NB4 (cell line): ENCODE measurements around the gene C12orf42.

Experiments
- DNase-seq: peaks from one replicate; pipeline ENCODE4 v3.0.0; 2010; ENCODE audit warnings: low read depth
- H3K4me3 ChIP-seq: one replicate; pipeline ENCODE4 v1.5.1; 2011; ENCODE audit warnings: mild to moderate bottlenecking, low read depth, low read length, moderate library complexity
- CTCF ChIP-seq: IDR thresholded peaks from one replicate; pipeline ENCODE4 v1.5.1; 2012; ENCODE audit warnings: low read depth, low read length
- MYC ChIP-seq: IDR thresholded peaks from 2 replicates; pipeline ENCODE4 v1.6.1; 2011; ENCODE audit warnings: low read depth, low read length
- POLR2A ChIP-seq: IDR thresholded peaks from 2 replicates; pipeline ENCODE4 v1.6.1; 2011; ENCODE audit warnings: mild to moderate bottlenecking; ENCODE audit not compliant: insufficient read length; ENCODE audit errors: extremely low read depth
- TF ChIP-seq, protein P1 (sequence below): IDR thresholded peaks from 2 replicates; pipeline ENCODE4 v1.6.1; 2011; ENCODE audit warnings: low read depth, low read length

The C12orf42 gene

GRCh38 chr12:103373088-103373523 lies 122.7 kb downstream of the C12orf42 start:
- H3K4me3 ChIP-seq, result no peak overlapping the region
- no peak for TF ChIP-seq MYC
- no peak for TF ChIP-seq POLR2A
- TF ChIP-seq, protein P1, sequence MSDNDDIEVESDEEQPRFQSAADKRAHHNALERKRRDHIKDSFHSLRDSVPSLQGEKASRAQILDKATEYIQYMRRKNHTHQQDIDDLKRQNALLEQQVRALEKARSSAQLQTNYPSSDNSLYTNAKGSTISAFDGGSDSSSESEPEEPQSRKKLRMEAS, result no peak
- TF ChIP-seq CTCF, result no peak
- no peak for DNase-seq

DNA sequence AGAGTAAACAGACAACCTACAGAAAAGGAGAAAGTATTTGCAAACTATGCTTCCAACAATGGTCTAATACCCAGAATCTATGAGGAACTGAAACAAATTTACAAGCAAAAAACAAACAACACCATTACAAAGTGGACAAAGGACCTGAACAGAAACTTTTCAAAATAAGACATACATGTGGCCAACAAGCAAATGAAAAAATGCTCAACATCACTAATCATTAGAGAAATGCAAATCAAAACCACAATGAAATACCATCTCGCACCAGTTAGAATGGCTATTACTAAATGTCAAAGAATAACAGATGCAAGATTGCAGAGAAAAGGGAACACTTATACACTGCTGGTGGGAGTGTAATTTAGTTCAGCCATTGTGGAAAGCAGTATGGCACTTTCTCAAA lies 125.8 kb downstream of the C12orf42 start:
- TF ChIP-seq MYC, result no peak
- TF ChIP-seq CTCF, result no peak
- TF ChIP-seq POLR2A, result no peak
- TF ChIP-seq, protein P1, result no peak
- DNase-seq, result no peak
- H3K4me3 ChIP-seq, result no peak overlapping the region

- no peak for DNase-seq
- TF ChIP-seq, protein P1, result no peak
- TF ChIP-seq CTCF (no peak), POLR2A (no peak), MYC (no peak)
These were observed 127.6 kb downstream of the C12orf42 start for GRCh38 chr12:103368167-103368566.

GRCh38 chr12:103354403-103354802 lies 141.4 kb downstream of the C12orf42 start:
- no peak overlapping the region for H3K4me3 ChIP-seq
- TF ChIP-seq, protein P1, result no peak
- TF ChIP-seq MYC, result no peak
- no peak for TF ChIP-seq POLR2A
- TF ChIP-seq CTCF, result no peak
- no peak for DNase-seq

More at GRCh38 chr12:103368167-103368566, 127.6 kb downstream of the C12orf42 start:
- no peak overlapping the region for H3K4me3 ChIP-seq

DNA sequence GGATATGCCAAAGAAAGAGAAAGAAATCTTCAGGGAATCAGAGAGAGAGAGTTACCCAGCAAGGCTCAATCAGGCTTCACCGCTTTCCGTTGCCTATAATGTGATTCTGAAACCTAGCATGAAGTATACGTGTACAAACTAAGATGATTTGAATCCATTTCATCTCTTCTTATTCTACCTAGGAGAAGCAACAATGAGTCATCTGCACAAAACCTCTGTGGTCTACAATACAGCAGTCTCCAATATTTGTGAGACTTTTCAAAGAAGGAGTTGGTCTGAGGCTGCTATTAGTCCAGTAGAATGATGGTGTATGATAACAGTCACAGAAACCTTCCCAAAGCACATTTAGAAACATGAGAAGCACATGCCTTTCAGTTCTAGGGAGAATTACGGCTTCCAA lies 141.9 kb downstream of the C12orf42 start:
- DNase-seq, result no peak
- H3K4me3 ChIP-seq, result no peak overlapping the region
- TF ChIP-seq POLR2A (no peak), CTCF (no peak), MYC (no peak)
- TF ChIP-seq, protein P1, result no peak

GRCh38 chr12:103350116-103350515 lies 145.7 kb downstream of the C12orf42 start:
- no peak for TF ChIP-seq POLR2A
- TF ChIP-seq CTCF, result no peak
- TF ChIP-seq, protein P1, result no peak
- no peak for TF ChIP-seq MYC
- H3K4me3 ChIP-seq, result no peak overlapping the region
- DNase-seq, result no peak
